Omental fat pad (tissue), 4 donors: ENCODE data around the gene C10orf71. TPM values are rescaled to one million over a fixed set of nuclear protein-coding genes. Genes with fewer than 3 reads are reported as not detected.

ENCODE experiments used
- ATAC-seq: fragments of 150-250 bp; one replicate; pipeline ENCODE4 v1.9.1; 2016; ENCODE audit warnings: mild to moderate bottlenecking, moderate library complexity; ENCODE audit not compliant: low FRiP score
- DNase-seq: peaks from one replicate; pipeline ENCODE4 v3.0.0-alpha.2; 2019; ENCODE audit warnings: low spot score
- CTCF ChIP-seq, 3 donors: fragments of 450-650 bp; IDR thresholded peaks; one replicate each; pipeline ENCODE4 v1.5.1; 2016 to 2017; ENCODE audit warnings: antibody characterized with exemption in 3 of 3, mild to moderate bottlenecking in 3 of 3, moderate library complexity in 2 of 3
- total RNA-seq, 4 donors: library from RNA; depleted of rRNA; stranded (reverse); fragments of >200 nt; gene quantifications; one replicate each; pipeline ENCODE4 v1.1.0, GENCODE V29; 2016

Gene C10orf71
- total RNA-seq, 4 donors from 2014 or later = not detected

- no peak for DNase-seq
- ATAC-seq = no peak
- no peak for TF ChIP-seq CTCF (IDR thresholded peaks at IDR 0.05)
These were observed 24.1 kb upstream of the C10orf71 start for GRCh38 chr10:49274886-49275285.

GRCh38 chr10:49275896-49276295, 23.1 kb upstream of the C10orf71 start:
- DNase-seq (no peak), ATAC-seq (no peak)
- no peak for TF ChIP-seq CTCF (IDR thresholded peaks at IDR 0.05)

GRCh38 chr10:49276596-49276995, 22.4 kb upstream of the C10orf71 start:
- ATAC-seq (no peak), DNase-seq (no peak)
- TF ChIP-seq CTCF (IDR thresholded peaks at IDR 0.05) = no peak

GRCh38 chr10:49277973-49278372, 21.0 kb upstream of the C10orf71 start:
- no peak for ATAC-seq
- TF ChIP-seq CTCF (IDR thresholded peaks at IDR 0.05) = no peak
- DNase-seq = no peak

- DNase-seq (no peak), ATAC-seq (no peak)
These were observed 20.4 kb upstream of the C10orf71 start for GRCh38 chr10:49278497-49278981.

GRCh38 chr10:49279015-49279880, 19.7 kb upstream of the C10orf71 start:
- ATAC-seq (no peak), DNase-seq (no peak)
- TF ChIP-seq CTCF (IDR thresholded peaks at IDR 0.05) = no peak

More at GRCh38 chr10:49278497-49278981, 20.4 kb upstream of the C10orf71 start:
- TF ChIP-seq CTCF (IDR thresholded peaks at IDR 0.05) = no peak

- no peak for TF ChIP-seq CTCF (IDR thresholded peaks at IDR 0.05)
- ATAC-seq = no peak
- DNase-seq = no peak
These were observed 19.0 kb upstream of the C10orf71 start for GRCh38 chr10:49280001-49280408.
